ENCODE measurements around the gene OTOS.

The OTOS gene

DNA sequence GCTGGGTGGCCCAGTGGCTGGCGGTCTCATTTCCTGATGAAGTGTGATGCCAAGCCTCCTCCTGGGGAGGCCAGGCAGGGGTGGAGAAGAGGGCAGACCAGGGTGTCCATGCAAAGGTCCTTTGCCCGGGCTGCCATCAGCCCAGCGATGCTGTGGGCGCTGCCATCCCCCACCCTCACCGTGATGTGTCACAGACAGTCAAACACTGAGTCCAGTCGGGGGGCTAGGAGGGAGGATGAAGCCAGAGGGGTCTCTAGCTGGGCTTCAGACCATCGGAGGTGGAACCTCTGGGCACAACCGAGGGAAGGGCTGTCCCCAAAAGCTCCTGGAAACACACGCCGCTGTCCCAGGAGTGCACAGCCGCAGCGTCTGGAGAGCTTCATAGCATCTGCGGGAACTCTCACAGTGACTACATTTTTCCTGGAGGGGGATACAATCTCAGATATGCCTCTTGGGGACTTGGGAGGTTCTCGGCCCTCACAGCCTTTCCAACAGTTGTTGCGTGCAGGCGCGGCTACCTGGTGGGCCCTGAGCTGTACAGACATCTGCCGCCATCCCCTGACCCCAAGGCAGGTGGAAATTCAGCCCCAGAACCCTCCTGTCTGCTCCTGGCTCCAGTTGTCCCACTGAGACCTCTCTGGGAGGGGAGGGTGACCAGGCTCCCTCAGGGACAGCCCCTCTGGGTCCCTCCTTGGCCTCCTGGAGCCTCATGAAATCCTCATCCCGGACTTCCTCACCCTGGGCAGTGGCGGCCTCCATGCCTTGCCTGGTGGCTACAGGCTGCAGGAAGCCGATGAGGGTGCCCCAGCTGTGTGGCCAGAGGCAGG, 26.5 kb upstream of the OTOS start:
- DNase-seq, result no peak

GRCh38 chr2:240166191-240166590, 25.7 kb upstream of the OTOS start:
- DNase-seq, result no peak

DNA sequence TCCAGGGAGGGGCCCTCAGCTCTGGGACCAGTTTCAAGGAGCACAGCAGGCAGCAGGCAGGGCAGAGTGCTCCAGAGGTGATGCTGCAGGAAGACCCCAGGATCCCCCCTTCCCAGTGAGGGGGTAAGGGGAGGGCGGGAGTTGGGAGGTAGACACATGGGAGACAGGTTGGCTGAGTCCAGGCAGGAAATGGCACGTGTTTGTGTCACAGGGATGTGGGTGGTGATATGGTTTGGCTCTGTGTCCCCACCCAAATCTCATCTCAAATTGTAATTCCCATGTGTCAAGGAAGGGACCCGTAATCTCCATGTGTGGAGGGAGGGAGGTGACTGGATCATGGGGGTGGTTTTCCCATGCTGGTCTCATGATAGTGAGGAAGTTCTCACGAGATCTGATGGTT, 25.2 kb upstream of the OTOS start:
- DNase-seq, result no peak

- no peak for DNase-seq
Measured at GRCh38 chr2:240165034-240165433, 24.6 kb upstream of the OTOS start.

GRCh38 chr2:240164586-240164985, 24.1 kb upstream of the OTOS start:
- no peak for DNase-seq

DNA sequence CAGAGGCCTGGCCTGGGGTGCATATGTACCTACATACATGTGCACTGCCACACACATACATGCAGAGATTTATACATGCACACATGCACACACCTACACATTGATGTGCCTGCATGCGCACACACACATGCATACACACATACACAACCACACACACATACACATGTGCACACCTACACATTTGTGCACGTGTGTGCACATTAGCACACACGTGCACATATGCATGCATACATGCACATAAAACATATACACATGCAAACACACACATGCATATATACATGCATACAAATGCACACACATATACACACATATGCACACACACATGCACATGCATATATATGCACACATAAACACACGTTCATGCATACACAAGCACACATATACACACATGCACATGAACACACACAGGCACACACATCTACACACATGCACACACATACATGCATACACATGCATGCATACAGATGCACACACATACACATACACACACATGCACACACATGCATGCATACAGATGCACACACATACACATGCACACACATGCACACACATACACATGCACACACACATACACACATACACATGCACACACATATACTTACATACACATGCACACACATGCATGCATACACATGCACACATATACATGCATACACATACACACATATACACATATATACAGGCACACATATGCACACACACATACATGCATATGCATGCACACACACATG, 23.6 kb upstream of the OTOS start:
- no peak for DNase-seq

- no peak for DNase-seq
Measured at GRCh38 chr2:240162939-240163714, 22.7 kb upstream of the OTOS start.

DNA sequence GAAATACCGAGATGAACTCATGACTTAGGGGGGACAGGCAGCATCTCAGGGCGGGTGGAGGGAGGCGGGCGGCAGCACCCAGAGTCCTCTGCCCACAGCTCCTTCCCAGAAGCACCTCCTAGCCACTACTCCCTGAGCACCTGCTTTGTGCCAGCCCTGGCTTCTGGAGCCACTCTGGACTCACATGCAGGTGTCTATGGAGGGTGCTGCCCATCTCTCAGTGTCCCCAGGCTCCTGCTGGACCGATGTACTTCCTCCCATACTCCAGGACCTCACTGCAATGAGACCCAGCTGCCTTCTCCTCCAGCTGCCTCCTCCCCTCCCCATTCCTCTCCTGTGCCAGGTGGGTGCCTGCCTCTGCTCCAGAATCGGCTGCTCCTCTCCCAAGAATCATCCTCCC, 22.1 kb upstream of the OTOS start:
- no peak for DNase-seq

- DNase-seq, result no peak
Measured at GRCh38 chr2:240162032-240162431, 21.6 kb upstream of the OTOS start.

GRCh38 chr2:240161087-240161750, 20.8 kb upstream of the OTOS start:
- no peak for DNase-seq

GRCh38 chr2:240160291-240161086, 20.0 kb upstream of the OTOS start:
- no peak for DNase-seq

DNA sequence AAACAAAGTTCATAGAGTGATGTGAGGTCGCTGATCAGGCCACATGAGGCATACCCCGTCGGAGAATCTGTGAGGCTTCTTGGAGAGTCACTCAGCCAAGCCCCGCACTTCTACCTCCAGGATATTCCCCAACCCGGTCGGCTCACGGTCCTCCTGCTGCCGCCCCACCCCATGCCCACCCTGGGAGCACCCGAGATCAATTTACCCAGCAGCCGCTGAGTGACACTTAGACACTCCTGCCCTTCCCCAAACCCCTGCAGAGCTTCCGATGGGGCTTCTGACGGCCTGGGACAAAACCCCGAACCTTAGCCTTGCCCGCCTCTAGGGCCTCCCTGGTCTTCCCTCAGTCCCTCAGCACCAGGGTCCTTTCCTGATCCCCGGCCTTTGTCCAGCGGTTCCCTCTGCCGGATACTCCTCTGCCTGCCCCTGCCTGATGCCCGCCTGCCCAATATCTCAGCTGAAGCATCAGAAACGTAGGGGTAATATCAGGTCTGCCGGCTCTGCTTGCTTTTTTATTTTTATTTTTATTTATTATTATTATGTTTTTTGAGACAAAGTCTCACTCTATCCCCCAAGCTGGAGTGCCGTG, 18.9 kb upstream of the OTOS start:
- DNase-seq, result no peak

GRCh38 chr2:240157147-240157470, 16.7 kb upstream of the OTOS start:
- DNase-seq, result no peak

DNA sequence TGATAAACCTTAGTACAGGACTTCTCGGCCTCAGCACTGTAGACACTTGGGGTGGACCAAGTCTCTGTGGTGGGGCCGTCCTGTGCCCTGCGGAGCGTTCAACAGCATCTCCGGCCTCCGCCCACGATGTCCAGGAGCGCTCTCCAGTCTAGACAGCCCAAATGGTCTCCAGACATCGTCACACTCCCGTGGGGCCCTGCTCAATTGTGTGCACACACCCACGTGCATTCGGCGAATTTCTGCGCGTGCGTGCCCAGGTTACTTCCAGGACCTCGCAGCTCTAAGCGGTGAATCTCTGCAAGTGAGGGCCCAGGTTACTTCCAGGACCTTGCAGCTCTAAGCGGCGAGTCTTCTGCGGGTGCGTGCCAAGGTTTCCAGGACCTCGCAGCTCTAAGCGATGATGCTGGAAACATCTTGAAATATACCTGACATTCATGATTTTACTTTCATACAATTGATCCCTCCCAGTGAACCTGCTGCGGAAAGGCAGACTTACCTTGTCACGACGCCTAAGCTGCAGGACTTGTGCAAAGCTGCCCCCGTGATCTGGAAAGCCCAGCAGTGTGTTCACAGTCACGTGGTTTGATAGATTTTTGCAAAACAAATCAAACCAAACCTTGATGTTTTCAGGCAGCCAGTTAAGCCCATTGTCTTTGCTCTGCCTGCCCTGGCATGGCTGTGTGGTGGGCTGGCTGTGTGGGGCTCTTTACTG, 16.1 kb upstream of the OTOS start:
- no peak for DNase-seq

- DNase-seq, result no peak
Measured at GRCh38 chr2:240155745-240156390, 15.4 kb upstream of the OTOS start.

DNA sequence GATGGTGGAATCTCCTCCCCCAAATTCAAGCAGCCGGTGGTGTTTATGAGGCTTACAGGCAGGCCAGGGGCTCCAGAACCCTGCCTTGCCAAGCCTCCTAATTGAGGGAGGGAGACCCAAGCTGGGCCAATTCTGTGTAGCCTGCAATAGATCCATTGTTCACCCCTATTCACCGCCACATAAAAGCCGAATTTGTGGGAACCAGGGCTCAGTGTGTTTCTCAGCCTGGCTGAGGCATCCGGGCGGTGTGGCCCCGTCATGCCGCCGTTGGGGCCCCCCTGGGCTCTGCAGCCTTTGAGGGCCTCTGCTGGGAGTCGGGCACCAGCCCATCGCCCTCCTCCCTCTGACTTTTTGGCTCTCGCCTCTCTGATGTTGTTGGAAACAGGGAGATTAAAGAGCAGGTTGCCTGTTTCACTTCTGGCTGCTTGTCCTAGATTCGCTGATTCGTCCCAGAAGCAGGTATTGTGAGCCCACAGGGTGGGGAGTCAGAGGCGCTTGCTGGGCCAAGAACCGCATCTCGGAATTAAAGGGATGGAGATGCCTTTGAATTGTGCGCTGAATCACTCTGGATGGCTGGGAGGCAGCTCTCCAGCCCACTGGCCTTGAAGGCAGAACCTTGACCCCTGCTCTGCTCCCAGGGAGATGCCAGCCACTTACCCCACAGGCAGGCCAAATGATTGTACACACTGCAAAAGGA, 14.7 kb upstream of the OTOS start:
- no peak for DNase-seq

DNA sequence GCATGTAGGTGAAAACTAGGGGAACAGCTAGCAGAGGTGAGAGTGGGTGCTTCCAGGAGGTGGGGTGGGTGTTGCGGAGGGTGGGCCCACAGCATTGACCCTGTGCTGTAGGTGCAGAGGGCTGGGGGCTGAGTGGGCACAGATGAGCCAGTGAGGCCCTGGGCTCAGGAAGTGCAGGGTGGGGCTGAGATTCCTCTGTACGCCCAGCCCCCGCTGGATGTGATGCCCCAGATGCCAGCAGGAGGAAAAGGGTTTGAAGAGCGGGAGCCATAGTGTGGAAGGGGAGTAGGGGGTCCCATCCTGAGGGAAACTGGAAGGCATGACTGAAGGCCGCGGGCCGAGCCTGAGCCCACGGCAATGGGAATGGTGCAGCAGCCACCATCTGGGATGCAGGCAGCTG, 14.1 kb upstream of the OTOS start:
- no peak for DNase-seq

- DNase-seq, result no peak
Measured at GRCh38 chr2:240153418-240153817, 13.0 kb upstream of the OTOS start.

GRCh38 chr2:240151477-240152031, 11.1 kb upstream of the OTOS start:
- DNase-seq, result no peak

Measured in 8988T (cell line).